Type B pancreatic cell (in vitro differentiated cells): ENCODE measurements around the gene POC1A. TPM values are rescaled to one million over a fixed set of nuclear protein-coding genes. Genes with fewer than 3 reads are reported as not detected.

Experiments
- DNase-seq: peaks from one replicate; pipeline ENCODE4 v3.0.0; 2021; ENCODE audit warnings: mixed read lengths; ENCODE audit not compliant: unreplicated experiment; ENCODE audit errors: extremely low spot score
- H3K27ac Mint-ChIP-seq: 2 replicates; pipeline ENCODE4 v1.8.0; 2021; ENCODE audit warnings: mild to moderate bottlenecking, mixed read lengths
- H3K27me3 Mint-ChIP-seq: 2 replicates; pipeline ENCODE4 v1.8.0; 2021; ENCODE audit warnings: mixed read lengths
- H3K36me3 Mint-ChIP-seq: 2 replicates; pipeline ENCODE4 v1.8.0; 2021; ENCODE audit warnings: mixed read lengths
- H3K4me1 Mint-ChIP-seq: one replicate; pipeline ENCODE4 v1.8.0; 2021; ENCODE audit warnings: mixed read lengths; ENCODE audit not compliant: unreplicated experiment
- H3K4me3 Mint-ChIP-seq: 2 replicates; pipeline ENCODE4 v1.8.0; 2021; ENCODE audit warnings: mild to moderate bottlenecking, mixed read lengths
- H3K9me3 Mint-ChIP-seq: 2 replicates; pipeline ENCODE4 v1.8.0; 2021; ENCODE audit warnings: mixed read lengths
- total RNA-seq: library from RNA; stranded (reverse); gene quantifications from 2 replicates; pipeline ENCODE4 v1.2.1, GENCODE V29; 2021; ENCODE audit warnings: low replicate concordance
- TF ChIP-seq, protein P1 (sequence below): fragments of 200-600 bp; sonication (generic); conservative IDR thresholded peaks from 2 replicates; pipeline ENCODE4 v1.5.0; 2021; ENCODE audit warnings: antibody characterized with exemption, mild to moderate bottlenecking

POC1A gene
- total RNA-seq, 1 donor from 2014 or later, result 19.1 TPM

DNA sequence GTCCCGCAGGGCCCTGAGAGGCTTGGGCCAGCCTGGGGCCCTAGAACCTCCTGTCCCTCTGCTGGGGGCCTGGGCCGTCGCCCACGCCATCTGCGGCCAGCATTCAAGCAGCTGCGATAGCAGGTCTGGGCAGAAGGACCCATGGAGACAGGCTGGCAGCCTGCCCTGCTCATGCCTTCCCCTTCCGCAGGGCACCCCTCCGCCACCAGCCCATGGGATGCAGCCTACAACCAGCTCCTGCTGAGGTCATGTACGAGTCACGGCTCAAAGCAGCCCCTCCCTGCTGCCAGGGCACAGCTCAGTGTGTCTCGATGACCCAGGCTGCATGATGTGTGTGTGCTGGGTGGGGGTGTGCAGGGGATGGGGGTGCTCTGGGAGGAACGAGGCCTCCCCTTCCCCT is 125.7 kb downstream of the POC1A start:
- H3K27ac Mint-ChIP-seq, result no peak overlapping the region
- no peak for DNase-seq
- H3K4me1 Mint-ChIP-seq, result peaks cover 23% of the 10 kb centered on the region
- no peak overlapping the region for H3K4me3 Mint-ChIP-seq
- no peaks in the 10 kb centered on the region for H3K9me3 Mint-ChIP-seq
- no peaks in the 10 kb centered on the region for H3K36me3 Mint-ChIP-seq
- TF ChIP-seq, protein P1, sequence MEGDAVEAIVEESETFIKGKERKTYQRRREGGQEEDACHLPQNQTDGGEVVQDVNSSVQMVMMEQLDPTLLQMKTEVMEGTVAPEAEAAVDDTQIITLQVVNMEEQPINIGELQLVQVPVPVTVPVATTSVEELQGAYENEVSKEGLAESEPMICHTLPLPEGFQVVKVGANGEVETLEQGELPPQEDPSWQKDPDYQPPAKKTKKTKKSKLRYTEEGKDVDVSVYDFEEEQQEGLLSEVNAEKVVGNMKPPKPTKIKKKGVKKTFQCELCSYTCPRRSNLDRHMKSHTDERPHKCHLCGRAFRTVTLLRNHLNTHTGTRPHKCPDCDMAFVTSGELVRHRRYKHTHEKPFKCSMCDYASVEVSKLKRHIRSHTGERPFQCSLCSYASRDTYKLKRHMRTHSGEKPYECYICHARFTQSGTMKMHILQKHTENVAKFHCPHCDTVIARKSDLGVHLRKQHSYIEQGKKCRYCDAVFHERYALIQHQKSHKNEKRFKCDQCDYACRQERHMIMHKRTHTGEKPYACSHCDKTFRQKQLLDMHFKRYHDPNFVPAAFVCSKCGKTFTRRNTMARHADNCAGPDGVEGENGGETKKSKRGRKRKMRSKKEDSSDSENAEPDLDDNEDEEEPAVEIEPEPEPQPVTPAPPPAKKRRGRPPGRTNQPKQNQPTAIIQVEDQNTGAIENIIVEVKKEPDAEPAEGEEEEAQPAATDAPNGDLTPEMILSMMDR, result no peak
- no peaks in the 10 kb centered on the region for H3K27me3 Mint-ChIP-seq

DNA sequence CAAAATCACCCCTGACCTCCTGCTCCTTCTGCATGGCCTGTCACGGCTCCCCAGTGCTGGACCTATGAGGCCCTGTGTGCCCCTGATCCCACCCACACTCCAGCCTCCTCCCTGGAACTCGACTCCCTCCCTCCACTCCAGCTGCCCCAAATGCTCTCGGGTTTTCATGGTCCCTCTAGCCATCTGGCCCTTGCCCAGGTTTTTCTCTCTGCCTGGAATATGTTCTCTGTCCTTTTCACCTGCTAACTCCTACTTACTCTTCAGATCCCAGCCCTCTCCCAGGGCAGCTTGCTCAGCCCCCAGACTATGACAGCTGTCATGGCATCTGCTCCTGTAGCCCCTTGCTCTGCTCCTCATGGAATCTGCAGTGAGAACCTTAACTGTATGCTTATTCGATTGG is 128.2 kb downstream of the POC1A start:
- H3K4me3 Mint-ChIP-seq, result no peak overlapping the region
- H3K27ac Mint-ChIP-seq, result no peak overlapping the region
- DNase-seq, result no peak
- TF ChIP-seq, protein P1, result no peak
- H3K36me3 Mint-ChIP-seq, result no peaks in the 10 kb centered on the region
- H3K4me1 Mint-ChIP-seq, result peaks cover 43% of the 10 kb centered on the region
- H3K9me3 Mint-ChIP-seq, result no peaks in the 10 kb centered on the region
- no peaks in the 10 kb centered on the region for H3K27me3 Mint-ChIP-seq

DNA sequence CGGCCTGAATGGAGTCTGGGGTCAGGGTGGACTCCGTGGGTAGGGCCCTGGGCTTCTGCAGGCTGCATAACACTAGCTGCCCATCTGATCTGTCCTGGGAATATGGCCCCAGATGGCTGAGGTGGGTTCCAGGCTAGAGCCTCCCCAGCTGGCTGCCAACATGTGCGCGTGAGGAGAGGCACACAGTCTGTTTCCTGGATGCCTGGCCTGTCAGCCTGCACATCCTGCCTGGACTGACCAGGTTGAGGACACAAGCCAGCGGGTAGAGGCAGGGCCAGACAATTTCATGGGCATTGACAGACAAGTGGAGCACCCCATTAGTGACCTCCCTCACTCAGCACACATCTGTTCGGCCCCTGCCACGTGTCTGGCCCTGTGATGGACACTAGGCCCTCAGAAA is 128.8 kb downstream of the POC1A start:
- H3K36me3 Mint-ChIP-seq, result no peaks in the 10 kb centered on the region
- H3K9me3 Mint-ChIP-seq, result no peaks in the 10 kb centered on the region
- H3K27me3 Mint-ChIP-seq, result no peaks in the 10 kb centered on the region
- DNase-seq, result no peak
- TF ChIP-seq, protein P1, result no peak
- H3K4me1 Mint-ChIP-seq, result peaks cover 43% of the 10 kb centered on the region
- H3K4me3 Mint-ChIP-seq, result no peak overlapping the region
- no peak overlapping the region for H3K27ac Mint-ChIP-seq

Other genes starting within 250 kb of the POC1A start
- gene RRP9, start 212.5 kb downstream of the POC1A start, total RNA-seq, result 22.7 and 30.0 TPM in 2 replicates
- gene PARP3, start 212.1 kb downstream of the POC1A start, total RNA-seq, result 4.2 and 6.6 TPM in 2 replicates
- gene GPR62, start 199.0 kb downstream of the POC1A start, total RNA-seq, result 0.17 TPM in 1 of 2 replicates, not detected in the other
- 74.8 and 91.9 TPM in 2 replicates for gene PCBP4, start 187.0 kb downstream of the POC1A start, total RNA-seq
- 22.1 and 27.2 TPM in 2 replicates for gene ABHD14B, start 180.4 kb downstream of the POC1A start, total RNA-seq
- gene ABHD14A, start 179.4 kb downstream of the POC1A start, total RNA-seq, result 12.2 and 16.6 TPM in 2 replicates
- gene ACY1, start 170.9 kb downstream of the POC1A start, total RNA-seq, result 54.2 and 55.9 TPM in 2 replicates
- 1,439 and 1,690 TPM in 2 replicates for gene RPL29, start 158.5 kb downstream of the POC1A start, total RNA-seq
- 11.9 and 25.9 TPM in 2 replicates for gene DUSP7, start 97.9 kb downstream of the POC1A start, total RNA-seq
- gene ALAS1, start 43.7 kb upstream of the POC1A start, total RNA-seq, result 57.1 and 60.8 TPM in 2 replicates
- gene TLR9, start 71.2 kb upstream of the POC1A start, total RNA-seq, result 0.22 TPM in 1 of 2 replicates, not detected in the other
- 33.7 and 39.3 TPM in 2 replicates for gene TWF2, start 84.7 kb upstream of the POC1A start, total RNA-seq
- 5.2 and 8.0 TPM in 2 replicates for gene PPM1M, start 91.3 kb upstream of the POC1A start, total RNA-seq
- gene WDR82, start 124.2 kb upstream of the POC1A start, total RNA-seq, result 74.2 and 96.8 TPM in 2 replicates
- gene GLYCTK, start 133.4 kb upstream of the POC1A start, total RNA-seq, result 29.7 and 50.5 TPM in 2 replicates
- 2.6 and 7.3 TPM in 2 replicates for gene DNAH1, start 161.9 kb upstream of the POC1A start, total RNA-seq